Panc1 (cell line): Measurements from ENCODE around the gene MEAK7. TPM values are rescaled to one million over a fixed set of nuclear protein-coding genes. Genes with fewer than 3 reads are reported as not detected.

ENCODE experiments used
- ATAC-seq: fragments of 200-7000 bp; cut with Tn5 transposase; 2 replicates; pipeline ENCODE4 v1.9.1; 2020; ENCODE audit warnings: mild to moderate bottlenecking, moderate library complexity
- BruUV-seq: library from RNA; stranded (reverse); fragments of 400-500 nt; replicated peaks from 2 replicates; lab custom pipeline; 2021; lab: Mats Ljungman, UMichigan
- CTCF ChIA-PET: fragments of 300-600 bp; sonication (Branson Sonifier 250); formaldehyde crosslinking; loops from one replicate; lab custom pipeline; 2022; ENCODE audit warnings: antibody characterized with exemption; lab: Charles Lee
- POLR2A ChIA-PET: fragments of 300-600 bp; sonication (Branson Sonifier 250); formaldehyde crosslinking; loops from one replicate; lab custom pipeline; 2022; ENCODE audit warnings: antibody characterized with exemption; lab: Charles Lee
- DNase-seq: peaks from one replicate; pipeline ENCODE4 v3.0.0-alpha.2; 2010; ENCODE audit warnings: low read depth, low spot score
- H3K27ac ChIP-seq: 2 replicates; pipeline ENCODE4 v1.5.1; 2011; ENCODE audit warnings: mild to moderate bottlenecking, low read length, inconsistent platforms
- H3K27me3 ChIP-seq: fragments of 200-500 bp; sonication (Bioruptor generic); 2 replicates; pipeline ENCODE4 v1.6.0; 2014; ENCODE audit warnings: low read length, inconsistent platforms; ENCODE audit not compliant: control insufficient read depth, insufficient read depth
- H3K36me3 ChIP-seq: fragments of 200-500 bp; sonication (Bioruptor generic); 2 replicates; pipeline ENCODE4 v1.5.1; 2014; ENCODE audit warnings: inconsistent platforms, mild to moderate bottlenecking, low read length, moderate library complexity; ENCODE audit not compliant: control insufficient read depth, insufficient read depth
- H3K4me1 ChIP-seq: 2 replicates; pipeline ENCODE4 v1.5.1; 2011; ENCODE audit warnings: inconsistent platforms, mild to moderate bottlenecking, low read length, moderate library complexity; ENCODE audit not compliant: control insufficient read depth, insufficient read depth
- H3K4me3 ChIP-seq, 2 experiments: 2 replicates each; pipeline ENCODE4 v1.5.1; 2011 to 2012; ENCODE audit warnings: low read depth in 2 of 2, low read length in 2 of 2, mild to moderate bottlenecking in 2 of 2, inconsistent platforms in 1 of 2, moderate library complexity in 1 of 2
- H3K9me3 ChIP-seq: fragments of 200-500 bp; sonication (Bioruptor generic); 2 replicates; pipeline ENCODE4 v1.5.1; 2014; ENCODE audit warnings: low read depth, mild to moderate bottlenecking, inconsistent platforms, low read length, moderate library complexity; ENCODE audit not compliant: control insufficient read depth, insufficient read depth
- POLR2AphosphoS5 ChIP-seq: IDR thresholded peaks from 2 replicates; pipeline ENCODE4 v1.6.1; 2012; ENCODE audit warnings: mild to moderate bottlenecking, low read depth, low read length, moderate library complexity
- SIN3A ChIP-seq: IDR thresholded peaks from 2 replicates; pipeline ENCODE4 v1.6.1; 2012; ENCODE audit warnings: low read depth, mild to moderate bottlenecking, low read length, moderate library complexity, borderline replicate concordance; ENCODE audit not compliant: insufficient read depth
- TCF7L2 ChIP-seq: IDR thresholded peaks from 2 replicates; pipeline ENCODE4 v1.6.1; 2011; ENCODE audit warnings: mild to moderate bottlenecking, low read depth, low read length, inconsistent platforms
- in situ Hi-C: cut with HindIII; loops from 2 replicates; pipeline ENCODE4 v1.10.0; 2016; ENCODE audit warnings: low sequenced_read_pairs, low pct_unique_long_range_greater_than_20kb
- intact Hi-C: fragments of 100-400 bp; cut with micrococcal nuclease; formaldehyde crosslinking; loops from one replicate; pipeline ENCODE4 v1.10.0; 2022; ENCODE audit not compliant: unreplicated experiment
- total RNA-seq: library from RNA; stranded (reverse); gene quantifications from one replicate; pipeline ENCODE4 v1.2.1, GENCODE V29; 2021; ENCODE audit not compliant: unreplicated experiment
- TF ChIP-seq, protein P1 (sequence below), 2 experiments: IDR thresholded peaks; 2 replicates each; pipeline ENCODE4 v1.6.1; 2011 to 2012; ENCODE audit warnings: low read depth in 2 of 2, control low read depth in 1 of 2, low read length in 1 of 2, mild to moderate bottlenecking in 1 of 2, moderate library complexity in 1 of 2; ENCODE audit not compliant: insufficient read depth in 1 of 2
- TF ChIP-seq, protein P2 (sequence below): fragments of 450-650 bp; IDR thresholded peaks from 2 replicates; pipeline ENCODE4 v1.5.1; 2017; ENCODE audit warnings: mild to moderate bottlenecking

The MEAK7 gene
- total RNA-seq, 1 experiment from 2014 or later: 17.2 TPM

- Histone ChIP-seq H3K4me3 (peak overlapping the region; percentile 63 to 73), H3K27me3 (no peaks in the 10 kb centered on the region), H3K4me1 (peaks cover 27% of the 10 kb centered on the region), H3K27ac (peak overlapping the region; percentile 54), H3K9me3 (no peaks in the 10 kb centered on the region), H3K36me3 (no peaks in the 10 kb centered on the region; the same call in 1 of the 2 replicates)
- in situ Hi-C loops (no loop called here), intact Hi-C loops (no loop called here)
- TF ChIP-seq, protein P1, sequence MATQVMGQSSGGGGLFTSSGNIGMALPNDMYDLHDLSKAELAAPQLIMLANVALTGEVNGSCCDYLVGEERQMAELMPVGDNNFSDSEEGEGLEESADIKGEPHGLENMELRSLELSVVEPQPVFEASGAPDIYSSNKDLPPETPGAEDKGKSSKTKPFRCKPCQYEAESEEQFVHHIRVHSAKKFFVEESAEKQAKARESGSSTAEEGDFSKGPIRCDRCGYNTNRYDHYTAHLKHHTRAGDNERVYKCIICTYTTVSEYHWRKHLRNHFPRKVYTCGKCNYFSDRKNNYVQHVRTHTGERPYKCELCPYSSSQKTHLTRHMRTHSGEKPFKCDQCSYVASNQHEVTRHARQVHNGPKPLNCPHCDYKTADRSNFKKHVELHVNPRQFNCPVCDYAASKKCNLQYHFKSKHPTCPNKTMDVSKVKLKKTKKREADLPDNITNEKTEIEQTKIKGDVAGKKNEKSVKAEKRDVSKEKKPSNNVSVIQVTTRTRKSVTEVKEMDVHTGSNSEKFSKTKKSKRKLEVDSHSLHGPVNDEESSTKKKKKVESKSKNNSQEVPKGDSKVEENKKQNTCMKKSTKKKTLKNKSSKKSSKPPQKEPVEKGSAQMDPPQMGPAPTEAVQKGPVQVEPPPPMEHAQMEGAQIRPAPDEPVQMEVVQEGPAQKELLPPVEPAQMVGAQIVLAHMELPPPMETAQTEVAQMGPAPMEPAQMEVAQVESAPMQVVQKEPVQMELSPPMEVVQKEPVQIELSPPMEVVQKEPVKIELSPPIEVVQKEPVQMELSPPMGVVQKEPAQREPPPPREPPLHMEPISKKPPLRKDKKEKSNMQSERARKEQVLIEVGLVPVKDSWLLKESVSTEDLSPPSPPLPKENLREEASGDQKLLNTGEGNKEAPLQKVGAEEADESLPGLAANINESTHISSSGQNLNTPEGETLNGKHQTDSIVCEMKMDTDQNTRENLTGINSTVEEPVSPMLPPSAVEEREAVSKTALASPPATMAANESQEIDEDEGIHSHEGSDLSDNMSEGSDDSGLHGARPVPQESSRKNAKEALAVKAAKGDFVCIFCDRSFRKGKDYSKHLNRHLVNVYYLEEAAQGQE (IDR thresholded peaks at IDR 0.05; ENCODE audit: insufficient read depth in 1 of 2, low read depth in 2 of 2, low read length in 1 of 2): no peak
- TF ChIP-seq, protein P2, sequence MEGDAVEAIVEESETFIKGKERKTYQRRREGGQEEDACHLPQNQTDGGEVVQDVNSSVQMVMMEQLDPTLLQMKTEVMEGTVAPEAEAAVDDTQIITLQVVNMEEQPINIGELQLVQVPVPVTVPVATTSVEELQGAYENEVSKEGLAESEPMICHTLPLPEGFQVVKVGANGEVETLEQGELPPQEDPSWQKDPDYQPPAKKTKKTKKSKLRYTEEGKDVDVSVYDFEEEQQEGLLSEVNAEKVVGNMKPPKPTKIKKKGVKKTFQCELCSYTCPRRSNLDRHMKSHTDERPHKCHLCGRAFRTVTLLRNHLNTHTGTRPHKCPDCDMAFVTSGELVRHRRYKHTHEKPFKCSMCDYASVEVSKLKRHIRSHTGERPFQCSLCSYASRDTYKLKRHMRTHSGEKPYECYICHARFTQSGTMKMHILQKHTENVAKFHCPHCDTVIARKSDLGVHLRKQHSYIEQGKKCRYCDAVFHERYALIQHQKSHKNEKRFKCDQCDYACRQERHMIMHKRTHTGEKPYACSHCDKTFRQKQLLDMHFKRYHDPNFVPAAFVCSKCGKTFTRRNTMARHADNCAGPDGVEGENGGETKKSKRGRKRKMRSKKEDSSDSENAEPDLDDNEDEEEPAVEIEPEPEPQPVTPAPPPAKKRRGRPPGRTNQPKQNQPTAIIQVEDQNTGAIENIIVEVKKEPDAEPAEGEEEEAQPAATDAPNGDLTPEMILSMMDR: no peak
- TF ChIP-seq TCF7L2 (no peak), POLR2AphosphoS5 (no peak), SIN3A (no peak)
- DNase-seq (no peak), ATAC-seq (no peak)
- POLR2A ChIA-PET: interaction anchor here (0.7 kb wide), 1 partner anchor 321 kb away, joined by 4 read pairs; no protein-coding TSS in a partner anchor
- CTCF ChIA-PET: interaction anchor here (0.7 to 1.6 kb wide), 3 partner anchors 15 to 448 kb away, joined by 3 to 5 read pairs (median 3); no protein-coding TSS in a partner anchor
- BruUV-seq: no TSS peak
These were observed 1.1 kb upstream of the MEAK7 start for GRCh38 chr16:84505249-84506187.

DNA sequence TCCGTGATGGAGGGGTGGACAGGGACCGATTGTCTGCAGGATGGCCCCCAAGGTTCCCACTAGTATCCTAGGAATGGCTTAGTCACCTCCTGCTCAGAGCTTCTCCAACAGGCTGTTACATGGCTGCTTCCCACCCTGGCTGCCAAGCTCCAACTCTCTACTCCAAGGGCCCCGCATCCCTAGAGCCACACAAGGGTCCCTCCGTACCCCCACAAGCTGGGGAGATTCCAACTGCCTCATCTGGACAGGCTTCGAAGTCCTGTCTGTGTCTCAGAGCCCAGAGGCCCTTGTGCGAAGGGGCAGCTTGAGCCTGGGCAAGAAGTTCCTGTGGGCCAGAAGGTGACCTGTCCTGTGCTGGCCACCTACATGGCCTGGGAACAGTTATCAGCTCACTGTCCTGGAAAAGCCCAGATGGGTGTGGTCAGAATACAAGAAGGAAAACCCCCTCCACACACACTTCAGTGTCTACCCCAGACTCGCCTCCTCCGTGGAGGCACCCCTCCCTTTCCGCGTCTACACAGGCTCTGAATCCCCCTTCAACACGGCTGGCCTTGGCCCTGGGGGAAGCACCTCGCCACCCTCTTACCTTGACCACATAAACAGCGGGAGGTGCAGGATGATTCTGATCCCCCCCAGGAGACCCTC lies 586 bp downstream of the MEAK7 start:
- intact Hi-C loops: no loop called here
- POLR2A ChIA-PET: interaction anchor here (0.5 kb wide), 1 partner anchor 361 kb away, joined by 3 read pairs; no protein-coding TSS in a partner anchor
- peaks cover 27% of the 10 kb centered on the region for H3K4me1 ChIP-seq

More for the DNA sequence above, 586 bp downstream of the MEAK7 start:
- Histone ChIP-seq H3K36me3 (no peaks in the 10 kb centered on the region; the same call in 1 of the 2 replicates), H3K4me3 (peak overlapping the region; percentile 63 to 73), H3K27ac (peak overlapping the region; percentile 75), H3K27me3 (no peaks in the 10 kb centered on the region), H3K9me3 (no peaks in the 10 kb centered on the region)
- TF ChIP-seq, protein P1 (IDR thresholded peaks at IDR 0.05; ENCODE audit: insufficient read depth in 1 of 2, low read depth in 2 of 2, low read length in 1 of 2): no peak
- no peak for TF ChIP-seq SIN3A
- no peak for TF ChIP-seq POLR2AphosphoS5
- CTCF ChIA-PET: no interaction called here
- no peak; the same call in 1 of the 2 replicates for ATAC-seq
- BruUV-seq: no TSS peak
- no peak for DNase-seq
- in situ Hi-C loops: no loop called here
